Activated T-helper 1 cell treated with anti-CD3 and anti-CD28 coated beads, Interleukin-2, amount 50 U/mL, for 16 hours (primary cell): Measurements from ENCODE around the gene NAXD.
"Not testable (repeated sequence)": the region's sequence is repeated elsewhere in the genome, so short reads cannot be mapped to it uniquely, and the experiment has no call there.

Experiments used
- DNase-seq, 2 donors: peaks; one replicate each; pipeline ENCODE4 v3.0.0-alpha.2; 2020; ENCODE audit warnings: low read depth in 1 of 2, low spot score in 1 of 2

NAXD gene

DNA sequence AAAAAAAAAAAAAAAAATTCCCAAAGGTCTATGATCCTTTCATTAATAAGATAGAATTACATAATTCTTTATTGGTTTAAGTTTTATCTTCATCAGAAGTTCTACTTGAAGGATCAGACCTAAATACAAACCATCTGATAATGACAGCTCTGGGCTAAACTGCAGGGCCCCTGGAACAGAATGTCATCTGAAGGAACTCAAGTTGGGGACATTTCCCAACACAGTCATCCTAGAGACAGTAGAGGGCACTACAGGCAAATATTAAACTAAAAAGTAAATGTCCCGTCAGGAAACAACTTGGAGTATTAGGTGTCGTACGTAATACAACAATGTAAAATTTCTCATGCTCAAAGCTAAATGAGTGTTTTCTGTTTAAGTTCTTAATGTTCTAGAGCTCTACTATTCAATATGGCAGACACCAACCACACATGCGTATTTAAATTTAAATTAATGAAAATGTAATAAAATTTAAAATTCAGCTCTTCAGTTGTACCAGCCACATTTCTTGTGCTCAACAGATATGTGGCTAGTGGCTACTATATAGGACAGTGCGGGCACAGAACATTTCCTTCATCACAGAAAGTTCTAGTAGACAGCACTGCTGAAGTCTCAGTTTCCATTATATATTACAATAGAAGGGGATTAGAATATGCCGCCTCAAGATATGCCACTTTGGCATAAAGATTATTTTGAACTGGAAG is 21.8 kb upstream of the NAXD start:
- DNase-seq: no peak

DNA sequence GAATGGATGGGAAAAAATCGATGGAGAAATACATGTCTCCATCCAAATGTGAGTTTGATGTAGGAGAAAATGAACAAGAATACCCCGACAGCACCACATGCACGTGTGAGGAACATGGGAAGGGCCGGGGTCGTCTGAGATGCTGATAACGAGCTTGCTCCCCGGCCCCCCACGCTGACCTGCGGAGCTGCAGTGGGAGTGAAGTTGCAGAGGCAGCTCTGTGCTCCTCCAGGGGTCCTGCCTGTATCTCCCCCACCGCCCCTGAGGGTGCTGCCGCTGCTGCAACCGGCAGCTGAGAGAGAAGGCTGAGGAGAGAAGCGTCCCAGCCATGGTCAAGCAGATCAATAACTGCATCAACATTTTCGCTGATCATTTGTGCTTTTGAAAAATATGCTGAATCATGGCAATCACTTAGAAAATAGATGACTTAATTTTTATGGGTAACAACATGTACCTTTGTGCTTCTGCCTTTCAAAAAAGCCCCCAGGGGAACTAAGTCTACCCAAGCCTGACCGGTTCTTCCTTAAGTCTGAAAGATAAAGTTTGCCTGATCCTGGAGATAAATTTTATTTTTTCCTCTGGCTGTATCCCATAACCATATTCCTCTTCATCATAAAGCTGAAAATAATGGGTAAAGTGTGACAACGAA is 18.2 kb upstream of the NAXD start:
- no peak for DNase-seq

DNA sequence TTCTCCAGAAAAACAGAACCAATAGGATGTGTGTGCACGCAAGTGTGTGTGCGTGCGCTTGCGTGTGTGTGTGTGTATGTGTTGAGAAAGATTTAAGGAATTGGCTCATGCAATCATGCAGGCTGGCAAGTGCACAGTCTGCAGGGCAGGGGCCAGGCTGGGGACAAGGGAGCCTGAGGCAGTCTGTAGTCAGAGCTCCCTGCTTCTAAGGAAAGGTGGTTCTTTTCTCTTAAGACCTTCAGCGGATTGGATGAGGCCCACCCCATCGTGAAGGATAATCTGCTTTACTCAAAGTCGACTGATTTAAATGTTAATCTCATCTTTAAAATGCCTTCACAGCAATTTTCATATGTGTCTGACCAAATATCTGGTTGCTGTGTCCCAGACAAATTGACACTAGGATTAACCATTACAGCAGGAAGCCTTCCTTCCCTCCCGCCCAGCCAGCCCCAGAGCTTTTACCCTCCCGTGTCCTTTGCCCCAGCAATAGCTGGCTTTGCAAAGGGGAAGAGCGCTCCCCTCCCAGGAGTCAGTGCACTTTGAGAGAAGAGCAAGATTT is 15.0 kb upstream of the NAXD start:
- DNase-seq: no peak

DNA sequence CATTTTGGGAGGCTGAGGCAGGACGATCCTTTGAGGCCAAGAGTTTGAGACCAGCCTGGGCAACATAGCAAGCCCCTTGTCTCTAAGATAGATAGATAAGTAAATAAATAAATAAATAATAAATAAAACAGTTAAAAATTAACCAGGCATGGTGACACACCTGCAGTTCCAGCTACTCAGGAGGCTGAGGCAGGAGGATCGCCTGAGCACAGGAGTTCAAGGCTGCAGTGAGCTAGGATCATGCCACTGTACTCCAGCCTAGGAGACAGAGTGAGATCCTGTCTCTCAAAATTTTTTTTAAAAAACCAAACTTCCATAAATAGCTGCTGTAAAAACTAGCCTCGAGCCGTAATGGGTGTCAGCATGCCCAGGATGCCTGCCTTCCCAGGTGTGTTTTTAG is 14.4 kb upstream of the NAXD start:
- DNase-seq: no peak

DNA sequence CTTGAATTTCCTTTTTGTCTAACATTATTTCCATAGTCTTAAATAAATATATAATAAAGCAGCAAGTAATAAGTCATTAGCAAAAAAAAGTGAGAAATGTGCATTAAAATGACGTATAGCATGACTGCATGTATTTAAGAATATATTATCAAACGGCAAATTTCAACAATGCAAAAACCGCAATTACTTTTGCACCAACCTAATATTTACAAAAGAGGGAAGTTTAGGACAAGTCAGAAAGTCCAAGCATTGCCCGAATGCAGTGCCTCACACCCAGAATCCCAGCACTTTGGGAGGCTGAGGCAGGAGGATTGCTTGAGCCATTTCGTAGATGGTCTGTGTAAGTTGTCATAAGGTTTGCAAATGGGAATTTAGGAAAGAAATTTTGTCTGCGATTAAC is 10.2 kb upstream of the NAXD start:
- DNase-seq: no peak

DNA sequence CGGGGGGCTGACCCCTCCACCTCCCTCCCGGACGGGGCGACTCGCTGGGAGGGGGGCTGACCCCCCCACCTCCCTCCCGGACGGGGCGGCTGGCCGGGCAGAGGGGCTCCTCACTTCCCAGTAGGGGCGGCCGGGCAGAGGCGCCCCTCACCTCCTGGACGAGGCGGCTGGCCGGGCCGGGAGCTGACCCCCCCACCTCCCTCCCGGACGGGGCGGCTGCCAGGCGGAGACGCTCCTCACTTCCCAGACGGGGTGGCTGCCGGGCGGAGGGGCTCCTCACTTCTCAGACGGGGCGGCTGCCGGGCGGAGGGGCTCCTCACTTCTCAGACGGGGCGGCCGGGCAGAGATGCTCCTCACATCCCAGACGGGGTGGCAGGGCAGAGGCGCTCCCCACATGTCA is 9.1 kb upstream of the NAXD start:
- not testable (repeated sequence) for DNase-seq

DNA sequence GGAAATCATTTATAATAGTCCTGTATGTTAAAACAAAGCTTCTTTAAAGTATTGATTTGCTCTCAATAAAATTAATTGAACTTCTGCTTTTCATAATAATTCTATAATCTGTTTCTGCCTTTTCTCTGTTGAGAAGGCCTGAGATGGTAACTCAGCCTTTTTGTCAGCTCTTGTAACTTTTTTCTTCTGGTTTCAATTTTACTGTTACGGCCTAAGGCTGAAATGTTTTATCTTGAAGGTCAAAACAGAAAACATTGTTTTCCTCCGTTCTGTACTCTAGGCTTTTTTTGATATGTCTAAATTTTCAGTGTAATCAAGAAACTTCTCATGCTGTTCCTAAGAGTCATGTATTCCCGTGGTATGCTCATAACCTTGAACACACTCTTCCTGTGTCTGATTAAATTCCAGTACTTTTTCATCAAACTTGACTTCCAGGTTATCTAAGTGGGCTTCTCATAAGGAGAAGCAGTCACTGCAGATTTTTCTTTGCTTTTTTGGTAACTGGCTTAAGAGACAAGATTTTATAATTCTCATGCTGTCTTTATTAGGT is 7.6 kb upstream of the NAXD start:
- DNase-seq: no peak

DNA sequence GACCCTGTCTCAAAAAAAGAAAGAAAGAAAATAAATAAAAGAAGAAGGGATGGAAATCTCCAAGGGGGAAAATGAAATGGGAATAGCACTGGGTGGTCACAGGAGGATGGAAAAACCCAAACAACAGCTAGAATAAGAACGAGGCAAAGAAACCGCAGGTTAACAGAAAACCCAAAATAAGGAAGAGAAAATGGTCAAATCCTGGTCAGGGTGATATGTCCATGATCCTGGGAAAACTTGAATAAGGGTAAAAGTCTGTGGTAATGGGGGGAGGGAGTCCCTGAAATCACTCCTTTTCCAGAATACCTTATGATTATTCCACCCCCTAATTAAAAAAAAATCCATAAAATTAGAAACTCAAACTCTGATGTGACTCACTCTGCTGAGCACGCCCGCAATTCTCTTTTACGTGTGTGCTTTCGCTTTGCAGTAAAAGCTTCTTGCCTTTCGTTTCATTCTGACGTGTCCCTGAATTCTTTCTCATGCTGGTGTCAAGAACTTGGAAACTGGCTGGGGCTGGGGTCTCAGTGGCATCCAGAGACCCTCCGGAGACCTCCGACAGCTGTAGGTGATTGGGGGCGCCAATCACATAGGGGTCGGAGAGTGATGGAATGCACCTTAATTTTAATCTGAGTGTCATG is 4.3 kb upstream of the NAXD start:
- DNase-seq: no peak

DNA sequence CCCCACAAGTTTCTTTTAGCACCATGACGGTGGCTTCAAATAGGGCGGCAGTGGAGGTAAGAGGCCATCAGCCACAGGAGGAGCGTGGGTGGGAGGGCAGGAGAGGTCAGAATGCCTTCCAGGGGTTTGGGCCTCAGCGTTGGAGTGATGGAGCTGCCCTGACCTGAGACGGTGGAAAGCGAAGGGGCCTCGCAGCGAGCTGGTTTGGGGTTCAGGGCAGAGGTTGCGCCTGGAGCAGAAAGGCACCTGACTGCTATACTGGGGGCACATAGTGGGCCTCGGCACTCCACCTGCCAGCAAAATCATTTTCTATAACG is 382 bp upstream of the NAXD start:
- DNase-seq: no peak

DNA sequence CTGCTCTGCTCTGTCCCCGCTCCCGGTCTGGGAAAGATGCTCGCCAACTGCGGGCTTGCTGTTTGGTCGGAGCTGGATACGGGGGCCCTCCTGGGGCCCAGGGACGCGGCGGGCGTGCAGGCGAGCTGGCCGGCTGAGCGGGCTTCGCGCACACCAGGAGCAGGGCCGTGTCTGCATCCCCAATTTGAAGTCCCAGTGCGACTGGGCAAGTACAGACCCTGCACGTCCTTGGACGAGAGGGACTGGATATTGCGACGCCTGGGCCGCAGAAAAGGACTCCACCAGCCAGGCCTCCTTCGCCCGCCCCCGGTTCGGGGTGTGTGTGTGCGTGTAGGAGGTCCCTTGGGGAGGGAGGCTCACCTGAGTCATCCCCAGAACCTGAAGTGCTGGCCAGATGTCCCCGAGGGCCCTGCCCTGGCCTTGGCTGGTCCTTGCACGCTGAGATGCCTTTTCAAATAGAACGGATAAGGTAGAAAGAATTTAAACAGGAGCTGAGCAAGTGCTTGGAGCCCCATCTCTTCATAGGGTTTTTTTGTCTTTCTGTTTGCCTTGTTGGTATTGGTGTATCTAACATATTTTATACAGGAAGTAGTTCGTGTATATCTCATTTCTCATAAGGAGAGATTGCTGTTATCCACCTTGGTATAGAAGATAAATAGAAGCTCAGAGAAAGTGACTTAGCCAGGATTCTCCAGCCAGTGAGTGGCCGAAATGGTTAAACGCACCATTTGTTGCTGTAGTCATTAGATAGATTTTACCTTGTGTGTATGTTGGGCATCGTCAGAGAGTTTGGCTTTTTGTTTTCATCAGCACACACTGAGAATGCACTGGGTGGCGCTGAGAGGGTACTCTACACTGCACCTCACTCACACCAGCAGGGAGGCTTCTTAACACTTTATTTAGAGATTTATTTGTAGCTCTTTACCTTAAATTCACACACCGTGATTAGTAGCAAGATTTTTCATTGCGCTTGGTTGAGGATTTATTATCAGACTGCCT is 1.1 kb downstream of the NAXD start:
- DNase-seq: no peak

DNA sequence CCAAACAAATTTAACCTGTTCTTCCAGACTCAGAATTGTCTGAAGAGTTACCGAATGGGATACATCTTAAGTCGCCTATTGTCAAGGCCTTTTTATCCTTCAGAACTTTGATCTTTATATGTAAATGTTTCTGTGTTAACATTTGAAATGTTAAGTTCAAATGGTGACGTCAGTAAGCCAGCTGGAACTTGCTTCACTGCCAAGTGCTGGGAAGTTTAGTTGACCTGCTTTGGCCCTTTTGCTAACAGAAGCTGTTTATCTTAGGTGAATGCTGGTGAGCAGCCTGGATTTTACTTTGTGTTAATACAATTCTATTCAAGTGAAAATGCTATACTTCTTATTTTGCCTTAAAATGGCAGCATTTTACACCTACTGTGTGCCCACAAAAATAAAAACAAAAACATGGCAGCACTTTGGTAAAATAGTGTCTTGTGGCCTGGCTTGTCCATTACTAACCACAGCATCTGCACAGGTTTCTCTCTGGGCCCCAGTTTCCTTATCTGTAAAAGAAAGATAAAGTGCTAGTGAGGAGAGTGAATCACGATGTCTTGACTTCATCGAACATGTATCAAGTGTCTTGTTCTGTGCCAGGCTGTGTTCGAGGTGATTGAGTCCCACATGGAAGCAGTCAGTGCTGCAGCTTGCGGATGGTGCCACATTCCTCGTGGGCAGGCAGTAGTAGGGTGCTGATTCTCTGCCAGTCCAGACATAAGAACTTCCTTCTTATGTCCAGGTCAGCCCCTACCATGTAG is 2.2 kb downstream of the NAXD start:
- no peak for DNase-seq

DNA sequence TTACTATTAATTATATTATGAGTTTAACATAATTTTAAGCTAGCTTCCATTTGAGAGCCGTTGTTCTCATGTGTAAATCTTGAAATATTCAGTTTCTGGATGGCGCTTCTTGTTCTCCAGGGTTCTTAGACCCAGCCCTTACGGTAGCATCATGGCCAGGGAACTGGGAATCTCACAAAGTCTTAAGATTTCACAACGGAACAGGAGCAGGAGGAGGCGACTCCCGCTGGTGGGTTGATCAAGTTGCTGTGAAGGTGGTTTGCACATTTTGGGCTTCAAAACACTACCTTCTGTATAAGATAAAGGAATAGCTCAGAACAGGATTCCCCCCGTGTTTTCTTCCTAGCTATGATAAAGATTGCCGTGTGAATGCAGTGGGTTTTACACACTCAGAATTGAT is 2.8 kb downstream of the NAXD start:
- no peak for DNase-seq

DNA sequence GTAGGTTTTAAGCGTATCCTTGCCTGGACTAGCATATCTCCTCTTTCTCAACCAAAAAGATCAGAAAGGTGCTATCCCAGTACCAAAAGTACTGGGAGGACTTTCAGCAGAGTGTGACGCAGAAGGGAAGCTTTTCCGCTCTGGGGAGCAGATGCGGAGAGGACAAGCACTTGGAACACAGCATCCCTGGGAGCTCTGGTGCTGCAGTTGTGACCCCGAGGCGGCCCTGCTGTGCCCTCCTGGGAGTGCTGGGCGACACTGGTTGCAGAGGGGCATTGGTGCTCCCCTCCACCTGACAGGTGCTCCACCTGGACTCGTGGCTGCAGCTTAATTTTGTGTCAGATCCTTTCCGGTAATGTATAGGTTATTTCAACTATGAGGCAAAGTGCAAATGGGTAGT is 3.4 kb downstream of the NAXD start:
- DNase-seq: no peak

DNA sequence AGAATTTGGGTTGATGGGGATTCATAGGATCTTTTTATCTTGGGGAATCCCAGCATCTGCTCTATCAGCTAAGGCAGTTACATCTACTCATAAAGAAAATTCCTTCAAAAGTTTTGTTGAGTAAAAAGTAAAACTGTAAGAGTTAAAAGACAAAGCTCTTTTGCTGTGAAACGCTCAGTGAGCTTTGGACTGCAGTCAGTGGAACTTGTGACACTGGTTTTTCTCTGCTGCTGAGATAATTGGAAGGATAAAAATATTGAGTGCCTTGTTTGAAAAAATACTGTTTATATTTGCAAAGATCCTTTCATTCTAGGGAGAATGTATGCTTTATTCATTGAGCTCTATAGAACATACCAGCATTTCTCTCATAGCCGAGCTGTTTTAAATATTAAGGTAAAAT is 5.3 kb downstream of the NAXD start:
- DNase-seq: no peak

DNA sequence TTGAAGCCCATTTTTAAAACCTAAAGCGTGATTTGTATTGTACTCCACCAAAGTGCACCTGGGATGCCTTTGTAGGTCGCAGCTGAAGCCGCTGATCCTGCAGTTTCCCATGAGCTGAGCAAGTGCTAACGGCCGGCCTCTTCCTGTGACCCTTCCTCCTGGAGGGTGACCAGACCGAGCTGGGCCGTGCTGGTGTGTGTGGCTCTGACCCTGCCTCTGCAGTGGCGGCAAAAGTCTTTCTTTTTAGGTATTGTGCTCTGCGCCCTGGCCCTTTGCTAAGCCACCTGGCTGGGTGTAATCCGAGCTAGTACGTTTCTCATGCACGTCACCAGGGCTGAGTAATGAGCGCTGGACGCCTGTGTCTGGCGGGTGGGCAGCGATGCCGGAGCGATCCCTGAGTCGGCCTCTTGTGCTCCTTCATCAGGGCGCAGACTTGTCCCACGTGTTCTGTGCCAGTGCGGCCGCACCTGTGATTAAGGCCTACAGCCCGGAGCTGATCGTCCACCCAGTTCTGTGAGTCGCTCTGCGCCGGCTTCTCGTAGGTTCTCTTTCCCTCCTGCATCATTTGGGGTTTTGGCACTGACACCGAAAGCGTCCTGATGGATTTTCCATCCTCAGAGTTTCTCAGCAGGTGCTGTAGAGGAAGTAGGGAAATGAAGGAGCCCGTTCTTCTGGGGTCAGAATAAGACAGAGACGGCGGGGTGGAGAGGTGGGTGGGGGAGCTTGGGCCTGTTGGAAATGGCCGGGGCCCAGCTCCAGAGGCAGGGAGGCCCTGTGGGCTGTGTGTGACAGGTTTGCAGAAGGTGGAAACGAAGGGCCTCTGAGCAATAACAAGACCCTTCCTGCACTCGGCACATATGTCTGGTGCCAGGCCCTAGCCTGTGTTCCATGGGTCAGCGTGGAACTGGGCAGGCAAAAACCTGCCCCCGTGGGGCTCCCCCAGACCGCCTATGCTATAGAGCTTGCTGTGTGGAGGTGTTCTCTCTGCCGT is 9.7 kb downstream of the NAXD start:
- no peak for DNase-seq

DNA sequence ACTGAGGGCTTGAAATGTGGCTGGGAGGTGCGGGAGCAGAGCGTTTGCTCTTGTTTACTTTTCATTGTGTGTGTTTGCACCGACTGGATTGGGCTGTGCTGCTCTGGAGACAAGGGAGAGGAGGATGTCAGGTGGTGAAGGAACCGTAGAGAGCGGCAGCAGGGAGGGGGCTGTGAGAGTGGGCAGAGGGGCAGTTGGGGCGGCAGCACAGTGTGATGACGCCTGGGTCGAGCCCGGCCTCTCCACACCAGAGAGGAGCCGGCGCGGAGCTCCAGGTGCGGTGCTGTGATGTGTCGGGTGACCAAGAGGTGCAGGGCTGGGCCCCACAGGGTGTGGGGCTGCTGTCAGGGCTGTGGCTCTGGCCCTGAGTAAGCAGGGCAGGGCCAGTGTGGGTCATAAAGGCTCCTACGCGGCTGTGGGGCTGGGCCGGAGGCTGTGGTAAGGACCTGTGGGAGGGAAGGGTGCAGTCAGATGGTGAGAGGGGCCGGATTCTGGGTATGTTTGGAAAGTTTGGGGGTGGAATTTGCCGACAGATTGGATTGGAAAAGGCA is 10.5 kb downstream of the NAXD start:
- no peak for DNase-seq

DNA sequence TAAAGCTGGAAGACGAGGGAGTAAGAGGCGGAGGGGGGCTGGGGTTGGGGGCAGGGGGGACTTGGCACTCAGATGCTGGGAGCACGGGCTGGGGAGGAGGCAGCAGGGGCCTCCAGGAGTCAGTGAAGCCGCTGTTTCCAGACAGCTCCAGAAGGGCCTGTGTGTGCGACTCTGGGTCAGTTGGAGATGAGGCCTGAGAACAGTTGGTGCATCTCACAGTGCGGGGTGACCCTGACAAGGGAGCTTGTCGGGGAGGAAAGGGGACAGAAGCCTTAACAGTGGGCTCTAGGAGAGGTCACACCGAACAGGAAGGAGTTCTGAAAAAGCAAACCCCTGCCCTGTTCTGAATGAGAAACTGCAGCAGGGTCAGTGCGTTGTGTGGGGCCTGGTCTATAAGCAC is 11.2 kb downstream of the NAXD start:
- no peak for DNase-seq

DNA sequence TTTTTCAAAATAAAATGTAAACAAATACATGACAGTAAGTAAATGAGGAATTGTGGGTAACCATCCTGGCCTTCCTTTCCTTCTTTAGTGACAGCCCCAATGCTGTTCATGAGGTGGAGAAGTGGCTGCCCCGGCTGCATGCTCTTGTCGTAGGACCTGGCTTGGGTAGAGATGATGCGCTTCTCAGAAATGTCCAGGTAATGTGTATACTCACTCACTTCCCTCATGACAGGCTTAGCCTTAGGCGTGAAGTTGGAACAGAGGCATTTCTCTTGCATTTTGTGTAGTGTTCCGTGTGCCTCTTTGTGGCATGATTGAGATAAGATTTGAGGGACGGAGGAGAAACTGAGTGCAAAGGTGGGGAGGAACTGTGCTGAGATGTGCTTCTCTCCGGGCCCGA is 12.0 kb downstream of the NAXD start:
- DNase-seq: no peak
